ENCODE data around the gene DCANP1. TPM values are rescaled to one million over a fixed set of nuclear protein-coding genes. Genes with fewer than 3 reads are reported as not detected.

Gene DCANP1
- total and polyA plus RNA-seq, 10 of the 15 experiments (the other 5 are each of a cell fraction or from before 2014, with no cell fraction given): 0.01 TPM; not detected in 9

DNA sequence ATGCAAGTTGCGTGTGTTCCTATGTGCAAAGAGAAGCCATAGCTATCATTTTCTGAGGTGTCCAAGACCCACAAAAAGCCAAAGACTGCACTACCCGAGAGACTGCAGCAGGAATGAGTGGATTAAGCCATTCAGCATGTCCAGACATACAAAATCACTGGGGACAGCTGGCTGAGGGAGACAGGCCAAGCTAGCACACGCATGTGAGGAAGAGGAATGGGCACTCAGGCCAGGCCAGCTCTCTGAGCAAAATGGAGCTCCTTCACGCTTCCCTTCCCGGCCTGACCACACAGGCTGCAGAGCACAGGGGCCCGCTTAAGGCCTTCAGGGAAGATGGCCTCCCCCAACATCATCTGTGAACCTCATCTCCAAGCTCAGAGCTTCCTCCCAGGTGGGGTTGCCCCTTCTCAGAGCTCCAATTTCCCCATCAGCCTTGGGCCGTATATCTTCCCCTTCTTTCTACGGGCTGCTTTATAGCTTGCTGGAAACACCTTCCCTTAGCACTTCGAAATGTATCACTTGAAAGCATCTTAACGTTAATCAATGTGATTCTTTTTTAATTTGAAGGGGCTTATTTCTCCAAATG, 8.4 kb downstream of the DCANP1 start:
- intact Hi-C loops (cut with micrococcal nuclease; ENCODE audit: unreplicated experiment): no loop called here
- Histone ChIP-seq H3K4me1 (ENCODE audit: control insufficient read depth, insufficient read depth, low read length) (peaks cover 19% of the 10 kb centered on the region), H3K79me2 (ENCODE audit: control insufficient read depth, insufficient read depth, low read length) (no peaks in the 10 kb centered on the region), H3K27me3 (replicated peaks in 1 of 2; ENCODE audit: control insufficient read depth in 2 of 2, insufficient read depth in 2 of 2, low read length in 1 of 2) (no peaks in the 10 kb centered on the region), H3K27ac (ENCODE audit: control insufficient read depth, insufficient read depth) (no peak overlapping the region), H2AFZ (ENCODE audit: control insufficient read depth, low read depth, low read length) (no peak overlapping the region), H3K9ac (ENCODE audit: control insufficient read depth, insufficient read depth, low read length) (no peak overlapping the region), H3K4me3 (no peak overlapping the region), H3K36me3 (ENCODE audit: control insufficient read depth in 2 of 2, insufficient read depth in 2 of 2, low read length in 1 of 2) (no peaks in the 10 kb centered on the region), H4K20me1 (ENCODE audit: control insufficient read depth, insufficient read depth) (no peaks in the 10 kb centered on the region), H3K4me2 (ENCODE audit: control insufficient read depth, insufficient read depth) (no peak overlapping the region), H3K9me3 (replicated peaks; ENCODE audit: control insufficient read depth, insufficient read depth, low read length) (no peaks in the 10 kb centered on the region)
- no peak for FAIRE-seq
- RAD21 ChIA-PET (ENCODE audit: unreplicated experiment): interaction anchor here (0.6 kb wide), 1 partner anchor 1027 kb away, joined by 3 read pairs; no protein-coding TSS in a partner anchor
- POLR2A ChIA-PET: interaction anchor here (1.1 kb wide), 1 partner anchor 100 kb away, joined by 3 read pairs; no protein-coding TSS in a partner anchor
- WGBS (ENCODE audit: insufficient coverage, insufficient replicate concordance, low lambda C conversion rate, missing lambda C conversion rate): 40% methylated on average over 10 of the region's 10 CpGs
- in situ Hi-C loops (cut with MboI): no loop called here
- no peak for ATAC-seq
- no peak for DNase-seq (ENCODE audit: low read depth, low spot score)
- CTCF ChIA-PET: interaction anchor here (1.0 to 5.7 kb wide), 4 partner anchors 13 to 25 kb away, joined by 3 to 48 read pairs (median 12); no protein-coding TSS in a partner anchor
- BruUV-seq (replicated peaks): no TSS peak
- SMC1A ChIA-PET (ENCODE audit: uncharacterized antibody, unreplicated experiment): interaction anchor here (0.5 to 3.6 kb wide), 3 partner anchors 13 to 97 kb away, joined by 3 to 14 read pairs (median 5); no protein-coding TSS in a partner anchor
- TF ChIP-seq CHD1 (IDR thresholded peaks at IDR 0.05; ENCODE audit: low read depth, low read length): no peak
- TF ChIP-seq MYC (IDR thresholded peaks at IDR 0.05; ENCODE audit: insufficient read depth, insufficient read length, insufficient replicate concordance, low read length, severe bottlenecking): no peak
- TF ChIP-seq KAT2A (conservative IDR thresholded peaks at IDR 0.05; ENCODE audit: control insufficient read depth, low read depth, low read length): no peak
- TF ChIP-seq MTA2 (IDR thresholded peaks at IDR 0.05; ENCODE audit: low read depth): no peak
- TF ChIP-seq MTA3 (IDR thresholded peaks at IDR 0.05; ENCODE audit: borderline replicate concordance, low read length): no peak
- TF ChIP-seq SREBF2 (IDR thresholded peaks at IDR 0.05; ENCODE audit: low read length): no peak
- no peak for TF ChIP-seq JUNB (IDR thresholded peaks at IDR 0.05)
- TF ChIP-seq, protein P1, sequence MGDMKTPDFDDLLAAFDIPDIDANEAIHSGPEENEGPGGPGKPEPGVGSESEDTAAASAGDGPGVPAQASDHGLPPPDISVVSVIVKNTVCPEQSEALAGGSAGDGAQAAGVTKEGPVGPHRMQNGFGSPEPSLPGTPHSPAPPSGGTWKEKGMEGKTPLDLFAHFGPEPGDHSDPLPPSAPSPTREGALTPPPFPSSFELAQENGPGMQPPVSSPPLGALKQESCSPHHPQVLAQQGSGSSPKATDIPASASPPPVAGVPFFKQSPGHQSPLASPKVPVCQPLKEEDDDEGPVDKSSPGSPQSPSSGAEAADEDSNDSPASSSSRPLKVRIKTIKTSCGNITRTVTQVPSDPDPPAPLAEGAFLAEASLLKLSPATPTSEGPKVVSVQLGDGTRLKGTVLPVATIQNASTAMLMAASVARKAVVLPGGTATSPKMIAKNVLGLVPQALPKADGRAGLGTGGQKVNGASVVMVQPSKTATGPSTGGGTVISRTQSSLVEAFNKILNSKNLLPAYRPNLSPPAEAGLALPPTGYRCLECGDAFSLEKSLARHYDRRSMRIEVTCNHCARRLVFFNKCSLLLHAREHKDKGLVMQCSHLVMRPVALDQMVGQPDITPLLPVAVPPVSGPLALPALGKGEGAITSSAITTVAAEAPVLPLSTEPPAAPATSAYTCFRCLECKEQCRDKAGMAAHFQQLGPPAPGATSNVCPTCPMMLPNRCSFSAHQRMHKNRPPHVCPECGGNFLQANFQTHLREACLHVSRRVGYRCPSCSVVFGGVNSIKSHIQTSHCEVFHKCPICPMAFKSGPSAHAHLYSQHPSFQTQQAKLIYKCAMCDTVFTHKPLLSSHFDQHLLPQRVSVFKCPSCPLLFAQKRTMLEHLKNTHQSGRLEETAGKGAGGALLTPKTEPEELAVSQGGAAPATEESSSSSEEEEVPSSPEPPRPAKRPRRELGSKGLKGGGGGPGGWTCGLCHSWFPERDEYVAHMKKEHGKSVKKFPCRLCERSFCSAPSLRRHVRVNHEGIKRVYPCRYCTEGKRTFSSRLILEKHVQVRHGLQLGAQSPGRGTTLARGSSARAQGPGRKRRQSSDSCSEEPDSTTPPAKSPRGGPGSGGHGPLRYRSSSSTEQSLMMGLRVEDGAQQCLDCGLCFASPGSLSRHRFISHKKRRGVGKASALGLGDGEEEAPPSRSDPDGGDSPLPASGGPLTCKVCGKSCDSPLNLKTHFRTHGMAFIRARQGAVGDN (IDR thresholded peaks at IDR 0.05): no peak
- no peak for TF ChIP-seq NFYB (IDR thresholded peaks at IDR 0.05; ENCODE audit: insufficient read depth, low read depth, low read length)
- TF ChIP-seq, protein P2, sequence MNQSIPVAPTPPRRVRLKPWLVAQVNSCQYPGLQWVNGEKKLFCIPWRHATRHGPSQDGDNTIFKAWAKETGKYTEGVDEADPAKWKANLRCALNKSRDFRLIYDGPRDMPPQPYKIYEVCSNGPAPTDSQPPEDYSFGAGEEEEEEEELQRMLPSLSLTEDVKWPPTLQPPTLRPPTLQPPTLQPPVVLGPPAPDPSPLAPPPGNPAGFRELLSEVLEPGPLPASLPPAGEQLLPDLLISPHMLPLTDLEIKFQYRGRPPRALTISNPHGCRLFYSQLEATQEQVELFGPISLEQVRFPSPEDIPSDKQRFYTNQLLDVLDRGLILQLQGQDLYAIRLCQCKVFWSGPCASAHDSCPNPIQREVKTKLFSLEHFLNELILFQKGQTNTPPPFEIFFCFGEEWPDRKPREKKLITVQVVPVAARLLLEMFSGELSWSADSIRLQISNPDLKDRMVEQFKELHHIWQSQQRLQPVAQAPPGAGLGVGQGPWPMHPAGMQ (IDR thresholded peaks at IDR 0.05; ENCODE audit: borderline replicate concordance): no peak
- TF ChIP-seq, protein P3, sequence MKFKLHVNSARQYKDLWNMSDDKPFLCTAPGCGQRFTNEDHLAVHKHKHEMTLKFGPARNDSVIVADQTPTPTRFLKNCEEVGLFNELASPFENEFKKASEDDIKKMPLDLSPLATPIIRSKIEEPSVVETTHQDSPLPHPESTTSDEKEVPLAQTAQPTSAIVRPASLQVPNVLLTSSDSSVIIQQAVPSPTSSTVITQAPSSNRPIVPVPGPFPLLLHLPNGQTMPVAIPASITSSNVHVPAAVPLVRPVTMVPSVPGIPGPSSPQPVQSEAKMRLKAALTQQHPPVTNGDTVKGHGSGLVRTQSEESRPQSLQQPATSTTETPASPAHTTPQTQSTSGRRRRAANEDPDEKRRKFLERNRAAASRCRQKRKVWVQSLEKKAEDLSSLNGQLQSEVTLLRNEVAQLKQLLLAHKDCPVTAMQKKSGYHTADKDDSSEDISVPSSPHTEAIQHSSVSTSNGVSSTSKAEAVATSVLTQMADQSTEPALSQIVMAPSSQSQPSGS (IDR thresholded peaks at IDR 0.05; ENCODE audit: low read length): no peak
- no peak for TF ChIP-seq CBFB (IDR thresholded peaks at IDR 0.05; ENCODE audit: low read depth)
- TF ChIP-seq ZNF207 (IDR thresholded peaks at IDR 0.05; ENCODE audit: borderline replicate concordance): no peak
- TF ChIP-seq MEF2B (IDR thresholded peaks at IDR 0.05; ENCODE audit: partially characterized antibody, poor library complexity, severe bottlenecking): no peak
- no peak for TF ChIP-seq RAD21 (IDR thresholded peaks at IDR 0.05; ENCODE audit: insufficient read depth, low read depth, low read length)
- no peak for TF ChIP-seq HDAC2 (IDR thresholded peaks at IDR 0.05)
- no peak for TF ChIP-seq FOS (IDR thresholded peaks at IDR 0.05; ENCODE audit: borderline replicate concordance, extremely low read depth, insufficient read length)
- no peak for TF ChIP-seq RB1 (IDR thresholded peaks at IDR 0.05; ENCODE audit: borderline replicate concordance)
- no peak for TF ChIP-seq SIX5 (IDR thresholded peaks at IDR 0.05; ENCODE audit: low read depth, low read length, severe bottlenecking)

All from GM12878 (cell line).